Prostate gland (tissue), 2 donors: ENCODE measurements around the gene PLAC1.

Source experiments
- CTCF ChIP-seq, 4 experiments: fragments of 200-600 bp in 2 of 4; fragments of 450-650 bp in 2 of 4; sonication (generic) in 2 of 4; IDR thresholded peaks; 1 replicate in 3 of 4; 2 replicates in 1 of 4; pipeline ENCODE4 v1.5.1; 2016 to 2019; ENCODE audit warnings: antibody characterized with exemption in 4 of 4, mild to moderate bottlenecking in 2 of 4, moderate library complexity in 2 of 4
- POLR2A ChIP-seq: fragments of 450-650 bp; IDR thresholded peaks from one replicate; pipeline ENCODE4 v1.6.1; 2016; ENCODE audit warnings: antibody characterized with exemption, mild to moderate bottlenecking
- POLR2AphosphoS5 ChIP-seq: sonication (generic); formaldehyde crosslinking; IDR thresholded peaks from one replicate; pipeline ENCODE4 v1.6.1; 2017; ENCODE audit warnings: antibody characterized with exemption

GRCh38 chrX:134683351-134684005 is 25.2 kb upstream of the PLAC1 start:
- TF ChIP-seq CTCF (IDR thresholded peaks at IDR 0.05) (no peak), POLR2A (no peak), POLR2AphosphoS5 (no peak)
